CD8-positive, alpha-beta memory T cell (primary cell): ENCODE measurements around the gene NRP1. TPM values are rescaled to one million over a fixed set of nuclear protein-coding genes. Genes with fewer than 3 reads are reported as not detected.

Experiments used
- CTCF ChIA-PET: fragments of 350-600 bp; sonication (Branson Sonifier 250); formaldehyde crosslinking; loops from one replicate; lab custom pipeline; 2021; ENCODE audit warnings: antibody characterized with exemption; lab: Charles Lee
- POLR2A ChIA-PET: fragments of 350-600 bp; sonication (Branson Sonifier 250); formaldehyde crosslinking; loops from one replicate; lab custom pipeline; 2021; ENCODE audit warnings: antibody characterized with exemption; lab: Charles Lee
- DNase-seq, 5 donors: peaks; one replicate each; pipeline versions ENCODE4 v3.0.0 to v3.0.0-alpha.2; 2020 to 2022; ENCODE audit warnings: mixed read lengths in 1 of 5
- H3K27ac ChIP-seq: one replicate; pipeline ENCODE4 v1.7.0; 2013; ENCODE audit warnings: low read depth, mild to moderate bottlenecking, low read length, moderate library complexity
- H3K27me3 ChIP-seq: 2 replicates; pipeline ENCODE4 v1.7.0; 2013; ENCODE audit warnings: low read length, mild to moderate bottlenecking; ENCODE audit not compliant: insufficient read depth, poor library complexity, severe bottlenecking
- H3K36me3 ChIP-seq: 2 replicates; pipeline ENCODE4 v1.7.0; 2013; ENCODE audit warnings: mild to moderate bottlenecking, low read length, moderate library complexity; ENCODE audit not compliant: insufficient read depth
- H3K4me1 ChIP-seq: 2 replicates; pipeline ENCODE4 v1.7.0; 2013; ENCODE audit warnings: mild to moderate bottlenecking, low read length, moderate library complexity; ENCODE audit not compliant: insufficient read depth
- H3K4me3 ChIP-seq: 2 replicates; pipeline ENCODE4 v1.7.0; 2013; ENCODE audit warnings: mild to moderate bottlenecking, low read length
- H3K9me3 ChIP-seq: 2 replicates; pipeline ENCODE4 v1.7.0; 2013; ENCODE audit warnings: mild to moderate bottlenecking, low read length
- H3K27ac Mint-ChIP-seq, 8 donors: one replicate each; pipeline ENCODE4 v1.8.0; 2020 to 2021; ENCODE audit warnings: mixed read lengths in 8 of 8, mild to moderate bottlenecking in 6 of 8, inconsistent platforms in 3 of 8, moderate library complexity in 3 of 8
- H3K27me3 Mint-ChIP-seq, 2 donors: one replicate each; pipeline ENCODE4 v1.8.0; 2020 to 2021; ENCODE audit warnings: mixed read lengths in 2 of 2, mild to moderate bottlenecking in 1 of 2, moderate library complexity in 1 of 2
- H3K36me3 Mint-ChIP-seq, 3 donors: one replicate each; pipeline ENCODE4 v1.8.0; 2020 to 2021; ENCODE audit warnings: mixed read lengths in 3 of 3, inconsistent platforms in 1 of 3, mild to moderate bottlenecking in 1 of 3
- H3K4me1 Mint-ChIP-seq, 3 donors: one replicate each; pipeline ENCODE4 v1.8.0; 2020 to 2021; ENCODE audit warnings: mixed read lengths in 3 of 3, inconsistent platforms in 1 of 3, mild to moderate bottlenecking in 1 of 3
- H3K4me3 Mint-ChIP-seq, 7 donors: one replicate each; pipeline ENCODE4 v1.8.0; 2020 to 2021; ENCODE audit warnings: mixed read lengths in 7 of 7, mild to moderate bottlenecking in 6 of 7, moderate library complexity in 4 of 7, inconsistent platforms in 2 of 7
- H3K9me3 Mint-ChIP-seq, 5 donors: one replicate each; pipeline ENCODE4 v1.8.0; 2020 to 2022; ENCODE audit warnings: mixed read lengths in 5 of 5, mild to moderate bottlenecking in 3 of 5, moderate library complexity in 2 of 5, inconsistent platforms in 1 of 5
- polyA plus RNA-seq: library from polyadenylated mRNA; unstranded; fragments of 300-500 nt; fragmentation: Illumina TruSeq; gene quantifications from one replicate; pipeline ENCODE4 v1.2.3, GENCODE V29; 2021
- total RNA-seq, 2 experiments: library from RNA; stranded (reverse); gene quantifications; one replicate each; pipeline ENCODE4 v1.2.3, GENCODE V29; 2021

Gene NRP1
- total and polyA plus RNA-seq, 3 experiments from 2014 or later, result 2.1 to 2.2 TPM; not detected in 1

DNA sequence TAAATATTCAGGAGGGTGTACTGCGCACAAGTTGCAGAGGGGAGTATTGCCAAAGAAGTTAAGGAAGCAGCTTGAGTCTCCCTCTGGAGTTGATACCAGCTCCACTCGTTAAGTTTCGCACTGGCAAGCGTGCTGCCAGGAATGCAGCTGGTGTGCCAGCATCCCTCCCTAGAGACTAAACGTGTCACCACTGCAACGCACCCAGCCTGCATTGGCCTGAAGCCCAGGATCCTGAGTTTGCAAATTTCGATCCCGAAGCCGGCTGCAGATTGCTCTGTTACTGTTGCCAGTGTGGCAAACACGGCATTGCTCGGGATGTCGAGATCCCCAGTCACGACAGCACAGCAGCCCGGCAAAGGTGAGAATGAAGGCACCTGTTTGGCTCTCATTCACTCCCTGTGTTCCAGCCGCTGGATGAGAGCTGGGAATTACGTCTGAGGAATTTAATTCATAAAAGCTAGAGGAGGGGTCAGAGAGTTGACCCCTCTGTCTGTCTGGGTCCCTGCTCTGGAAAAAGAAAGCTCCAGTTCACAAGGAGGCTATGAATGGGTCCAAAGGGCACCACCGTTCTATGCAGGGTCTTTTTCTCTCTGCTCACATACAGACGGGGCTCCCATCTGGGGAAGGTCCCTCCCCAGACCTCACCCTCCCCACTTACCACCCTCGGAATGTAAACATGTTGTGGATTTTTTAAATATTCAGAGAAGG is 61.0 kb downstream of the NRP1 start:
- no peaks in the 10 kb centered on the region for H3K27me3 ChIP-seq
- no peaks in the 10 kb centered on the region for H3K9me3 ChIP-seq
- peaks cover 0 to 9% (median 0%) of the 10 kb centered on the region in 3 donors for H3K36me3 Mint-ChIP-seq
- H3K9me3 Mint-ChIP-seq, result no peaks in the 10 kb centered on the region
- no peaks in the 10 kb centered on the region for H3K4me1 Mint-ChIP-seq
- no peaks in the 10 kb centered on the region for H3K36me3 ChIP-seq
- no peaks in the 10 kb centered on the region for H3K4me1 ChIP-seq
- peaks cover 4 to 27% of the 10 kb centered on the region in 2 donors for H3K27me3 Mint-ChIP-seq
- ChIA-PET CTCF (no interaction called here), POLR2A (no interaction called here)
- H3K4me3 Mint-ChIP-seq, result no peak overlapping the region
- no peak overlapping the region for H3K27ac Mint-ChIP-seq
- no peak overlapping the region for H3K27ac ChIP-seq
- no peak for DNase-seq
- H3K4me3 ChIP-seq, result no peak overlapping the region

DNA sequence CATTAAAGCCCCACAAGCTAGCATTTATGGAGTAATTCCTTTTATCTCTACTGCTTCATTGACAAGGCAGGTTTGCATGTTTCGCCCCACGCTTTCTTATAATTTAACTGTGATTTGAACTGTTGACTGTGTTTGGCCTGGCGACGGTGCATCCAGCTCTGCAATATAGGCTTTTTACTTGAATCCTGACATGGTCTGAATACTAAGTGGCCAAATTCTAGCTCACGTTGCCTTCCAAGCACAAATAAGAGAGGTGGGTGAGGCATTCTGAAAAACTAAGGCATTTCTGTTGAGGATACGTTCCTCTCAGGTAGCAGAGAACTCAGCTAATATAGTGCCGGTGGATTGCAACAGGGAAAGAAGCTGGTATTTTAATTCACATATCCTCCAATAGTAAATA is 61.8 kb downstream of the NRP1 start:
- POLR2A ChIA-PET, result no interaction called here
- Histone ChIP-seq H3K9me3 (no peaks in the 10 kb centered on the region), H3K36me3 (no peaks in the 10 kb centered on the region), H3K27ac (no peak overlapping the region), H3K4me3 (no peak overlapping the region), H3K4me1 (no peaks in the 10 kb centered on the region), H3K27me3 (no peaks in the 10 kb centered on the region)
- Mint-ChIP-seq H3K4me1 (peaks cover 0 to 1% (median 0%) of the 10 kb centered on the region in 3 donors), H3K9me3 (no peaks in the 10 kb centered on the region), H3K36me3 (peaks cover 0 to 9% (median 0%) of the 10 kb centered on the region in 3 donors), H3K27ac (no peak overlapping the region), H3K4me3 (no peak overlapping the region), H3K27me3 (peaks cover 5 to 27% of the 10 kb centered on the region in 2 donors)
- CTCF ChIA-PET, result no interaction called here
- no peak for DNase-seq

DNA sequence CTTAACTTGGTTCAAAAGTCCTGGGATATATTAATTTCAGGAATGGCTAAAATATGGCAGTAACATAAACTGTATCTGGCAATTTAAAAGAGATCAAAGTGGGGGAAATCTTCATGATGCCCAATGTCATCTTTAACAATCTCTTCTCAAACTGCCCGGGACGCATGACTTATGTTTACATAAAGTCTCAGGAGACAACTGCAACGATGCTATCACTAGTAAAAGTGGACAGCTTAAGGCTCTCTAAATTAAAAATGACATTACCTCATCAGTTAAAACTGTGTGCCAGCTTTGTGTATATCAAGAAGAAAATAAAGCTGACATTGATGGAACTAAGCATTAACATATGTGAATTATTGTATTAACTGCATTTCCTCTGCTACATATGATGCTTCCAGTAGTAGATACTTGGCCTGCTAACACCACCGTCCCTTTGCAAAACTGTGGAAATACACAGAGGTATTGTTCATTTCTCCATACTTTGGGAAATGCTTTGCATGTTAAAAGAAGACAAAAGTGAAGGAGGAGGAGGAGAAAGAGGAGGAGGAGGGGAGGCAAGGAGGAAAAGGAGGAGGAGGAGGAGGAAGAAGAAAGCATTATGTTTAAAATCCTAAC is 62.4 kb downstream of the NRP1 start:
- H3K27me3 ChIP-seq, result no peaks in the 10 kb centered on the region
- CTCF ChIA-PET, result no interaction called here
- no peaks in the 10 kb centered on the region for H3K9me3 ChIP-seq
- Mint-ChIP-seq H3K4me1 (peaks cover 0 to 4% (median 2%) of the 10 kb centered on the region in 3 donors), H3K27ac (peak overlapping the region in 1 of 8 donors; percentile 48), H3K9me3 (no peaks in the 10 kb centered on the region), H3K4me3 (no peak overlapping the region), H3K36me3 (peaks cover 0 to 14% (median 0%) of the 10 kb centered on the region in 3 donors), H3K27me3 (peaks cover 6 to 27% of the 10 kb centered on the region in 2 donors)
- H3K4me1 ChIP-seq, result no peaks in the 10 kb centered on the region
- no peak overlapping the region for H3K4me3 ChIP-seq
- DNase-seq, result no peak
- no peaks in the 10 kb centered on the region for H3K36me3 ChIP-seq
- H3K27ac ChIP-seq, result no peak overlapping the region
- POLR2A ChIA-PET, result no interaction called here

DNA sequence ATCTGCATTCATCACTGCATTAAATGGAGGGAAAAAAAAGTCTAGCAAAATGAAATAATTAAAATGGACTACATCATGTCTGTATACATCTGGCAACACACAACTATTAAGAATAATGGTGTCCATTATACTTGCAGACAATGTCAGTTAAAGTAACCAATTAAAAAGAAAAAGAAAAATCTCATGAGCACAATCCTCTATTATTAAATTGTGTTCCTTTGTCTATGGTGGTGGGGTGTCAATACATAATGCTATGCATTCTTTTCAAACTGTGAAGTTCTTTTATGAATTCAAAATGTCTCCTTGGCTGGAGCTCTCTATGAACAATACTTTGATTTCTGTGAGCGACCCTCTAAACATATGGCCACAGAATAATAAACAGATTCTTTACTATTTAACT is 63.5 kb downstream of the NRP1 start:
- no peaks in the 10 kb centered on the region for H3K27me3 ChIP-seq
- no peak overlapping the region for H3K4me3 ChIP-seq
- Mint-ChIP-seq H3K4me1 (peaks cover 0 to 6% (median 4%) of the 10 kb centered on the region in 3 donors), H3K36me3 (peaks cover 0 to 16% (median 0%) of the 10 kb centered on the region in 3 donors), H3K4me3 (no peak overlapping the region), H3K27ac (no peak overlapping the region), H3K9me3 (no peaks in the 10 kb centered on the region), H3K27me3 (peaks cover 6 to 27% of the 10 kb centered on the region in 2 donors)
- ChIA-PET CTCF (no interaction called here), POLR2A (no interaction called here)
- no peak overlapping the region for H3K27ac ChIP-seq
- no peaks in the 10 kb centered on the region for H3K36me3 ChIP-seq
- H3K4me1 ChIP-seq, result no peaks in the 10 kb centered on the region
- no peak for DNase-seq
- no peaks in the 10 kb centered on the region for H3K9me3 ChIP-seq

DNA sequence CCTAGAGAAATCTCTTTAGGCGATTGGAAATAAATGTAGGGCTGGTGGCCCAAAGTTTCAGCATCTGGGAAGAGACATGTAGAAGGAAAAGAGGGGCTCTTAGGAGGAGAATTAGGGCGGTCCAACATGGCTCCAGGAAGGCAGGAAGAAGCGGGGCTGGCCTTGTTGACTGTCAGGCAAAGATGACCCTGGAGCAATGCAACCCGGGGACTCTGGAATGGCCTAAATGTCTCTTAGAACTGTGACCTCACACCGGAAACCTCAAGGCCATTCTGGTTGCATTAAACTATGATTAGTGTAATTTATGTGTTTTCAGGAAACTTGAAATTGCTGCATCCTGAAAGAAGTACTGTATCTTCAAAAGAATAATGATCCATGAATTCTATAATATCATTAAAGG is 66.8 kb downstream of the NRP1 start:
- H3K4me1 Mint-ChIP-seq, result peaks cover 10 to 13% (median 11%) of the 10 kb centered on the region in 3 donors
- no peak overlapping the region for H3K27ac Mint-ChIP-seq
- H3K9me3 ChIP-seq, result no peaks in the 10 kb centered on the region
- H3K27me3 ChIP-seq, result no peaks in the 10 kb centered on the region
- H3K27ac ChIP-seq, result no peak overlapping the region
- ChIA-PET CTCF (no interaction called here), POLR2A (no interaction called here)
- no peak overlapping the region for H3K4me3 Mint-ChIP-seq
- H3K36me3 ChIP-seq, result no peaks in the 10 kb centered on the region
- no peak for DNase-seq
- peaks cover 0 to 16% (median 0%) of the 10 kb centered on the region in 3 donors for H3K36me3 Mint-ChIP-seq
- H3K4me3 ChIP-seq, result no peak overlapping the region
- H3K4me1 ChIP-seq, result no peaks in the 10 kb centered on the region
- H3K9me3 Mint-ChIP-seq, result no peaks in the 10 kb centered on the region
- peaks cover 3 to 26% of the 10 kb centered on the region in 2 donors for H3K27me3 Mint-ChIP-seq

DNA sequence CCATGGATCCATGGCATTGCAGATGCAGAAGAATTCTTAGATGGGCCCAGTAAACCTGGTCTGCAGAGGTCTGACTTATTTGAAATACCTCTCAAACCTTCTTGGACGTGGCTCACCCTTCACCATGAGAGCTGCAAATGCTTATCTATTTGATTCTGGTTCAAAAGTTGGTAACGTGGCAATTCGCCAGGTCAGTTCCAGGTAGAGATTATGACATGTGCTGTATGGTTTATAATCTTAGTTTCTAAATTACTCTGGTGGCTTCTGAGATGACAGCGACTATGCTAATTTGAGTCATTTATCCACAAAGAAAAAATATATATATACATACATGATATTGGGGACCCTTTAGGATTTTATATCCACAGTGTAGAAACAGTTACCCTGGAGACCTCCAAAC is 68.8 kb downstream of the NRP1 start:
- H3K27me3 ChIP-seq, result no peaks in the 10 kb centered on the region
- peaks cover 10 to 13% (median 11%) of the 10 kb centered on the region in 3 donors for H3K4me1 Mint-ChIP-seq
- H3K36me3 ChIP-seq, result no peaks in the 10 kb centered on the region
- ChIA-PET POLR2A (no interaction called here), CTCF (no interaction called here)
- peaks cover 0 to 9% (median 0%) of the 10 kb centered on the region in 3 donors for H3K36me3 Mint-ChIP-seq
- H3K4me1 ChIP-seq, result no peaks in the 10 kb centered on the region
- peaks cover 3 to 14% of the 10 kb centered on the region in 2 donors for H3K27me3 Mint-ChIP-seq
- DNase-seq, result no peak
- no peaks in the 10 kb centered on the region for H3K9me3 Mint-ChIP-seq
- no peak overlapping the region for H3K27ac ChIP-seq
- no peaks in the 10 kb centered on the region for H3K9me3 ChIP-seq
- no peak overlapping the region for H3K4me3 ChIP-seq
- peak overlapping the region in 1 of 8 donors; percentile 11 for H3K27ac Mint-ChIP-seq
- H3K4me3 Mint-ChIP-seq, result no peak overlapping the region

DNA sequence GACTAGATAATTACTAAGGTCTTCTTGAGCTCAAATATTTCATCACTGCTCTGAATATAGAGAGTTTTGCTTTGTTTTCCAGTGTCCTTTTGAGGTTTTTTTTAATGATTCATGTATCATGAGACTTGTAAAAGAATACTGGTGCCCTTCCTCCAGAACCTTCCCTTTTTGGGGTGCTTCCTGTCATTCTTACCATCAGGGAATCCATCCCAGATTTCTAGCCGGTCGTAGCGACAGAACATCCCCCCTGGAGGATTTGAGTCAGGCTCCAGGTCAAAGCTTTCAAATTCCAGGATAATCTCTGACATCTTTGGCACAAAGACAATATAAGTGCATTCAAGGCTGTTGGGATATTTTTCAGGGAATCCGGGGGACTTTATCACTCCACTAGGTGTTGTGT is 71.0 kb downstream of the NRP1 start:
- no peak overlapping the region for H3K27ac Mint-ChIP-seq
- no peak for DNase-seq
- Histone ChIP-seq H3K36me3 (no peaks in the 10 kb centered on the region), H3K27ac (no peak overlapping the region), H3K4me3 (no peak overlapping the region), H3K9me3 (no peaks in the 10 kb centered on the region), H3K27me3 (no peaks in the 10 kb centered on the region), H3K4me1 (no peaks in the 10 kb centered on the region)
- H3K9me3 Mint-ChIP-seq, result no peaks in the 10 kb centered on the region
- ChIA-PET POLR2A (interaction anchor here (0.7 kb wide), 1 partner anchor 125 kb away, joined by 3 read pairs; no protein-coding TSS in a partner anchor), CTCF (no interaction called here)
- peaks cover 0 to 7% (median 0%) of the 10 kb centered on the region in 3 donors for H3K36me3 Mint-ChIP-seq
- peaks cover 10 to 13% (median 11%) of the 10 kb centered on the region in 3 donors for H3K4me1 Mint-ChIP-seq
- H3K4me3 Mint-ChIP-seq, result no peak overlapping the region
- peaks cover 3 to 12% of the 10 kb centered on the region in 2 donors for H3K27me3 Mint-ChIP-seq

DNA sequence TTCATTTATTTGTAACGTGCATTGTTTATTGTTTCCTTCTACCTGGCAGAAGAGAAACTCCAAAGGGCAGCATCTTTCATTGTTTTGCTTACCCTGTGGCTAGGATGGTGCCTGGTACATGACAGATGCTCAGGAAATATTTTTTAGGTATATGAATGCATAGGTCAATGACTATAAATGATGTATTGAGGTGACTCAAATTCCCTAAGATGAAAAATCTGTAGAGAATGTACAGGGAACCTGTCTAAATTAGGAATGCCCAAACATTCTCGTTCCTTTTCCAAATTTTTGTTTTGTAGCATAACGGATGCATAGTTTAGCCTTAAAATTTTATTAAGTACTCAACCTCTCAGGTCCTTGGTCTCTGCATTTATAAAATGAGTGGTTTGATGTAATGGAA is 71.6 kb downstream of the NRP1 start:
- no peak overlapping the region for H3K27ac ChIP-seq
- H3K4me3 ChIP-seq, result no peak overlapping the region
- no peaks in the 10 kb centered on the region for H3K36me3 ChIP-seq
- no peak overlapping the region for H3K4me3 Mint-ChIP-seq
- peaks cover 0 to 7% (median 0%) of the 10 kb centered on the region in 3 donors for H3K36me3 Mint-ChIP-seq
- ChIA-PET CTCF (no interaction called here), POLR2A (interaction anchor here (0.7 kb wide), 1 partner anchor 124 kb away, joined by 3 read pairs; no protein-coding TSS in a partner anchor)
- no peak for DNase-seq
- no peak overlapping the region for H3K27ac Mint-ChIP-seq
- H3K27me3 ChIP-seq, result no peaks in the 10 kb centered on the region
- no peaks in the 10 kb centered on the region for H3K9me3 Mint-ChIP-seq
- peaks cover 3 to 12% of the 10 kb centered on the region in 2 donors for H3K27me3 Mint-ChIP-seq
- no peaks in the 10 kb centered on the region for H3K4me1 ChIP-seq
- no peaks in the 10 kb centered on the region for H3K9me3 ChIP-seq
- H3K4me1 Mint-ChIP-seq, result peaks cover 10 to 13% (median 11%) of the 10 kb centered on the region in 3 donors
